Osteocyte (in vitro differentiated cells): ENCODE results near the gene TMEM150B. TPM values are rescaled to one million over a fixed set of nuclear protein-coding genes. Genes with fewer than 3 reads are reported as not detected.

Experiments used
- DNase-seq: peaks from one replicate; pipeline ENCODE4 v3.0.0; 2021; ENCODE audit warnings: mixed read lengths; ENCODE audit not compliant: unreplicated experiment; ENCODE audit errors: extremely low spot score
- H3K27ac Mint-ChIP-seq: one replicate; pipeline ENCODE4 v1.8.0; 2021; ENCODE audit warnings: mild to moderate bottlenecking, mixed read lengths; ENCODE audit not compliant: unreplicated experiment
- H3K27me3 Mint-ChIP-seq: one replicate; pipeline ENCODE4 v1.8.0; 2021; ENCODE audit warnings: mixed read lengths; ENCODE audit not compliant: unreplicated experiment
- H3K36me3 Mint-ChIP-seq: one replicate; pipeline ENCODE4 v1.8.0; 2021; ENCODE audit warnings: mixed read lengths; ENCODE audit not compliant: unreplicated experiment
- H3K4me1 Mint-ChIP-seq: one replicate; pipeline ENCODE4 v1.8.0; 2021; ENCODE audit warnings: mixed read lengths; ENCODE audit not compliant: unreplicated experiment
- H3K4me3 Mint-ChIP-seq: one replicate; pipeline ENCODE4 v1.8.0; 2021; ENCODE audit warnings: mild to moderate bottlenecking, moderate library complexity, mixed read lengths; ENCODE audit not compliant: unreplicated experiment
- H3K9me3 Mint-ChIP-seq: one replicate; pipeline ENCODE4 v1.8.0; 2021; ENCODE audit warnings: mixed read lengths; ENCODE audit not compliant: unreplicated experiment
- CTCF ChIP-seq: fragments of 200-600 bp; sonication (generic); IDR thresholded peaks from 2 replicates; pipeline ENCODE4 v1.5.0; 2021; ENCODE audit warnings: antibody characterized with exemption, mild to moderate bottlenecking, moderate library complexity
- long read RNA-seq: library from polyadenylated mRNA; unstranded; transcript quantifications from one replicate; pipeline ENCODE4 v2.0.0, GENCODE V29; 2021
- total RNA-seq: library from RNA; stranded (reverse); gene quantifications from 2 replicates; pipeline ENCODE4 v1.2.1, GENCODE V29; 2021

TMEM150B gene
- not detected in 2 replicates for total RNA-seq
- long read RNA-seq: 0 reads

GRCh38 chr19:55325172-55325571 lies at the start of gene TMEM150B:
TMEM150B (minus strand) TSS chr19:55325341; CDS start chr19:55321036, 4,305 bp downstream.
- TF ChIP-seq CTCF: no peak
- Mint-ChIP-seq H3K36me3 (no peaks in the 10 kb centered on the region), H3K4me3 (no peak within 1 kb of the TSS), H3K27me3 (peaks cover 3% of the 10 kb centered on the region), H3K27ac (no peak within 1 kb of the TSS), H3K4me1 (peaks cover under 1% of the 10 kb centered on the region), H3K9me3 (no peaks in the 10 kb centered on the region)
- no peak for DNase-seq

GRCh38 chr19:55373993-55374757 lies 49.0 kb upstream of the TMEM150B start:
- H3K4me1 Mint-ChIP-seq: peaks cover 39% of the 10 kb centered on the region
- H3K27ac Mint-ChIP-seq: peak overlapping the region; percentile 50
- no peak for TF ChIP-seq CTCF
- H3K4me3 Mint-ChIP-seq: no peak overlapping the region
- no peaks in the 10 kb centered on the region for H3K36me3 Mint-ChIP-seq
- DNase-seq: no peak
- H3K27me3 Mint-ChIP-seq: no peaks in the 10 kb centered on the region
- H3K9me3 Mint-ChIP-seq: no peaks in the 10 kb centered on the region

- no peak for TF ChIP-seq CTCF
- Mint-ChIP-seq H3K27ac (peak overlapping the region; percentile 50), H3K4me3 (no peak overlapping the region), H3K27me3 (no peaks in the 10 kb centered on the region), H3K9me3 (no peaks in the 10 kb centered on the region), H3K36me3 (no peaks in the 10 kb centered on the region), H3K4me1 (peaks cover 39% of the 10 kb centered on the region)
- DNase-seq: no peak
Observed at GRCh38 chr19:55373306-55373992, 48.3 kb upstream of the TMEM150B start.

- Mint-ChIP-seq H3K36me3 (no peaks in the 10 kb centered on the region), H3K4me1 (peaks cover 39% of the 10 kb centered on the region), H3K9me3 (no peaks in the 10 kb centered on the region), H3K4me3 (no peak overlapping the region), H3K27ac (no peak overlapping the region), H3K27me3 (no peaks in the 10 kb centered on the region)
- DNase-seq: no peak
- no peak for TF ChIP-seq CTCF
Observed at GRCh38 chr19:55372316-55373081, 47.4 kb upstream of the TMEM150B start.
